ENCODE data around the gene LTF.

LTF gene

GRCh38 chr3:46491089-46492070 lies 26.7 kb upstream of the LTF start:
- DNase-seq (ENCODE audit: low read depth in 2 of 3, low spot score in 2 of 3): no peak

- no peak for DNase-seq (ENCODE audit: low read depth in 2 of 3, low spot score in 2 of 3)
These were observed 25.8 kb upstream of the LTF start for GRCh38 chr3:46490338-46491084.

GRCh38 chr3:46489875-46490274 lies 25.2 kb upstream of the LTF start:
- DNase-seq (ENCODE audit: low read depth in 2 of 3, low spot score in 2 of 3): no peak

GRCh38 chr3:46489381-46489780 lies 24.7 kb upstream of the LTF start:
- no peak for DNase-seq (ENCODE audit: low read depth in 2 of 3, low spot score in 2 of 3)

- peak; percentile 70 to 84 (median 84) for DNase-seq (ENCODE audit: low read depth in 2 of 3, low spot score in 2 of 3)
These were observed 24.1 kb upstream of the LTF start for GRCh38 chr3:46488735-46489361.

- no peak for DNase-seq (ENCODE audit: low read depth in 2 of 3, low spot score in 2 of 3)
These were observed 21.1 kb upstream of the LTF start for GRCh38 chr3:46485779-46486175.

- DNase-seq (ENCODE audit: low read depth in 2 of 3, low spot score in 2 of 3): no peak
These were observed 20.4 kb upstream of the LTF start for GRCh38 chr3:46484911-46485778.

- no peak for DNase-seq (ENCODE audit: low read depth in 2 of 3, low spot score in 2 of 3)
These were observed 19.7 kb upstream of the LTF start for GRCh38 chr3:46484388-46484787.

GRCh38 chr3:46483825-46484224 lies 19.1 kb upstream of the LTF start:
- no peak for DNase-seq (ENCODE audit: low read depth in 2 of 3, low spot score in 2 of 3)

- DNase-seq (ENCODE audit: low read depth in 2 of 3, low spot score in 2 of 3): no peak
These were observed 18.1 kb upstream of the LTF start for GRCh38 chr3:46482632-46483350.

- no peak for DNase-seq (ENCODE audit: low read depth in 2 of 3, low spot score in 2 of 3)
These were observed 16.9 kb upstream of the LTF start for GRCh38 chr3:46481636-46482035.

- DNase-seq (ENCODE audit: low read depth in 2 of 3, low spot score in 2 of 3): no peak
These were observed 15.9 kb upstream of the LTF start for GRCh38 chr3:46480491-46481195.

- no peak for DNase-seq (ENCODE audit: low read depth in 2 of 3, low spot score in 2 of 3)
These were observed 15.0 kb upstream of the LTF start for GRCh38 chr3:46479696-46480095.

GRCh38 chr3:46479021-46479420 lies 14.3 kb upstream of the LTF start:
- DNase-seq (ENCODE audit: low read depth in 2 of 3, low spot score in 2 of 3): no peak

- DNase-seq (ENCODE audit: low read depth in 2 of 3, low spot score in 2 of 3): no peak
These were observed 13.6 kb upstream of the LTF start for GRCh38 chr3:46478341-46478740.

GRCh38 chr3:46477756-46478155 lies 13.1 kb upstream of the LTF start:
- no peak for DNase-seq (ENCODE audit: low read depth in 2 of 3, low spot score in 2 of 3)

GRCh38 chr3:46477145-46477544 lies 12.4 kb upstream of the LTF start:
- no peak for DNase-seq (ENCODE audit: low read depth in 2 of 3, low spot score in 2 of 3)

GRCh38 chr3:46472736-46473135 lies 8.0 kb upstream of the LTF start:
- no peak for DNase-seq (ENCODE audit: low read depth in 2 of 3, low spot score in 2 of 3)

GRCh38 chr3:46471371-46471914 lies 6.7 kb upstream of the LTF start:
- no peak for DNase-seq (ENCODE audit: low read depth in 2 of 3, low spot score in 2 of 3)
